OCI-LY1 (cell line): ENCODE data around the gene HOXA2.

Experiments used
- H2AFZ ChIP-seq: fragments of 200-600 bp; sonication (generic), shearing (Covaris generic); 2 replicates; pipeline ENCODE4 v1.6.0; 2014; ENCODE audit warnings: antibody characterized with exemption, mild to moderate bottlenecking, low read length
- H3F3A ChIP-seq: fragments of 200-600 bp; sonication (generic), shearing (Covaris generic); 2 replicates; pipeline ENCODE4 v1.6.0; 2014; ENCODE audit warnings: mild to moderate bottlenecking, antibody characterized with exemption, low read length, moderate library complexity; ENCODE audit not compliant: insufficient read depth
- H3K27ac ChIP-seq: fragments of 200-600 bp; sonication (generic); 2 replicates; pipeline ENCODE4 v1.5.1; 2014; ENCODE audit warnings: low read length, mixed run types, mild to moderate bottlenecking, low read depth; ENCODE audit not compliant: poor library complexity, severe bottlenecking
- H3K27me3 ChIP-seq: fragments of 200-600 bp; sonication (generic); 2 replicates; pipeline ENCODE4 v1.6.0; 2014; ENCODE audit warnings: antibody characterized with exemption, mild to moderate bottlenecking, low read length, moderate library complexity; ENCODE audit not compliant: insufficient read depth
- H3K36me3 ChIP-seq: fragments of 200-600 bp; sonication (generic); 2 replicates; pipeline ENCODE4 v1.6.1; 2014; ENCODE audit warnings: mild to moderate bottlenecking, antibody characterized with exemption, low read length, moderate library complexity, mixed read lengths; ENCODE audit not compliant: insufficient read depth
- H3K4me1 ChIP-seq: fragments of 200-600 bp; sonication (generic); 2 replicates; pipeline ENCODE4 v1.5.1; 2014; ENCODE audit warnings: mild to moderate bottlenecking, low read length, moderate library complexity; ENCODE audit not compliant: insufficient read depth, severe bottlenecking
- H3K4me2 ChIP-seq: fragments of 200-600 bp; sonication (generic), shearing (Covaris generic); 2 replicates; pipeline ENCODE4 v1.6.1; 2014; ENCODE audit warnings: low read length
- H3K4me3 ChIP-seq: fragments of 200-600 bp; sonication (generic); 2 replicates; pipeline ENCODE4 v1.5.1; 2014; ENCODE audit warnings: low read length, low read depth, mild to moderate bottlenecking, mixed read lengths; ENCODE audit not compliant: poor library complexity, severe bottlenecking
- H3K79me2 ChIP-seq: fragments of 200-600 bp; shearing (Covaris generic); 2 replicates; pipeline ENCODE4 v1.6.1; 2016; ENCODE audit warnings: mixed run types, low read length, mixed read lengths; ENCODE audit not compliant: insufficient read depth
- H3K9ac ChIP-seq: fragments of 200-600 bp; sonication (generic), shearing (Covaris generic); 2 replicates; pipeline ENCODE4 v1.6.1; 2014; ENCODE audit warnings: mild to moderate bottlenecking, low read length, mixed read lengths
- H3K9me2 ChIP-seq: fragments of 200-600 bp; sonication (generic), shearing (Covaris generic); 2 replicates; pipeline ENCODE4 v1.6.1; 2014; ENCODE audit warnings: low read depth, mild to moderate bottlenecking, low read length, mixed read lengths
- H3K9me3 ChIP-seq: fragments of 200-600 bp; shearing (Covaris generic); 2 replicates; pipeline ENCODE4 v1.6.1; 2014; ENCODE audit warnings: low read length, mixed read lengths
- H4K20me1 ChIP-seq: fragments of 200-600 bp; sonication (generic), shearing (Covaris generic); 2 replicates; pipeline ENCODE4 v1.6.0; 2016; ENCODE audit warnings: mild to moderate bottlenecking, low read length; ENCODE audit not compliant: insufficient read depth
- CTCF ChIP-seq: fragments of 200-600 bp; sonication (generic), shearing (Covaris generic); IDR thresholded peaks from 2 replicates; pipeline ENCODE4 v1.5.1; 2017; ENCODE audit warnings: mild to moderate bottlenecking, antibody characterized with exemption, low read length, moderate library complexity, mixed read lengths
- EZH2 ChIP-seq: fragments of 200-600 bp; sonication (generic), shearing (Covaris generic); IDR thresholded peaks from 2 replicates; pipeline ENCODE4 v1.8.0; 2017; ENCODE audit warnings: borderline replicate concordance, mixed run types, mild to moderate bottlenecking, antibody characterized with exemption, low read length, moderate library complexity, mixed read lengths

The HOXA2 gene

DNA sequence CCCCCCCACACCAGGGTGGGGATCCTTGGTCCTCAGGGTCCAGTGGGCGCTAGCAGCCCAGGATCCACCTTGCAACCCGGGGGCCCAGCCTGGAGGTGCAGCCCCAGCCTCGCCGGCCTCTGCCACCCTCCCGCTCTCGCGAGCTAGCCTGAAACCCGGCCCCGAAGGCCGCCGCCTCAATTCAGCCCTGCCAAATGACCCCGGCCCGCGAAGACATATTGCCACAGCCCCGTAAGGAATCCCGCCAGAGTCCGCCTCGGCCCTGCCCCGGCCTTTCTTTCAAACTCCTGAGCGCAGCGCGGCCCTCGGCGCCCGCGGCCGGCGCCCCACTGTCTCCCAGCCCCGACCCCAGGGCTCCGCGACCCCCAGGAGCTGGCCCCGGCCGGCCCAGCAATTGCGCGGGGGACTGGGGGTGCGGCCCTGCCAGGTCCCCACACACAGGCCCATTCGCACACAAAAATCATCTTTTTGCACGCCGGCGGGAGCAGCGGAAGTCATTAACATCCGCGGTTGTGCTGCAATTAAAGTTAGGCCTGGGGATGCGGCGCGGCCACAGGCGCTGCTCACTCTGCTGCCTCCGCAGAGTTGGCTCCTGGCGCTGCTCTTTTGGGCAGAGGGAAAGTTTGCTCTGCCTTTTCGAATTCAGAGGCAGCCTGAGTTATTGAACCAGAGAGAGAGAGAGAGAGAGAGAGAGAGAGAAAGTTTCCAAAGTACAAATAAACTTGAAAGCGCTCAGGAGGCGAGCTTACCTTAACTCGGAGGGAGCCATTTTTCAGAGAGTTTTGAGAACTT lies 37.0 kb upstream of the HOXA2 start:
- H3K27me3 ChIP-seq, result no peaks in the 10 kb centered on the region
- no peaks in the 10 kb centered on the region for H3K79me2 ChIP-seq
- H4K20me1 ChIP-seq, result no peaks in the 10 kb centered on the region
- TF ChIP-seq EZH2 (no peak), CTCF (no peak)
- H3K9me3 ChIP-seq, result no peaks in the 10 kb centered on the region
- H3K4me1 ChIP-seq, result peaks cover 17% of the 10 kb centered on the region
- H2AFZ ChIP-seq, result no peak overlapping the region
- H3K27ac ChIP-seq, result no peak overlapping the region
- no peaks in the 10 kb centered on the region for H3K9me2 ChIP-seq
- H3K4me3 ChIP-seq, result no peak overlapping the region
- no peak overlapping the region for H3K9ac ChIP-seq
- no peaks in the 10 kb centered on the region for H3K36me3 ChIP-seq
- H3F3A ChIP-seq, result no peaks in the 10 kb centered on the region
- H3K4me2 ChIP-seq, result no peak overlapping the region

- H3K4me3 ChIP-seq, result no peak overlapping the region
- H3K36me3 ChIP-seq, result no peaks in the 10 kb centered on the region
- H3K27ac ChIP-seq, result no peak overlapping the region
- TF ChIP-seq CTCF (no peak), EZH2 (no peak)
- no peaks in the 10 kb centered on the region for H3K79me2 ChIP-seq
- H3K9me3 ChIP-seq, result no peaks in the 10 kb centered on the region
- H3K9me2 ChIP-seq, result no peaks in the 10 kb centered on the region
- no peak overlapping the region for H2AFZ ChIP-seq
- no peak overlapping the region for H3K4me2 ChIP-seq
- no peak overlapping the region for H3K9ac ChIP-seq
- H3F3A ChIP-seq, result no peaks in the 10 kb centered on the region
- peaks cover 11% of the 10 kb centered on the region for H3K4me1 ChIP-seq
- no peaks in the 10 kb centered on the region for H4K20me1 ChIP-seq
- no peaks in the 10 kb centered on the region for H3K27me3 ChIP-seq
These were observed 36.5 kb upstream of the HOXA2 start for GRCh38 chr7:27138985-27139333.

GRCh38 chr7:27138472-27138871 lies 36.0 kb upstream of the HOXA2 start:
- Histone ChIP-seq H4K20me1 (no peaks in the 10 kb centered on the region), H3K36me3 (no peaks in the 10 kb centered on the region), H3K9me2 (no peaks in the 10 kb centered on the region), H3K4me1 (peaks cover 9% of the 10 kb centered on the region), H3K4me3 (no peak overlapping the region), H3K4me2 (no peak overlapping the region), H3K9me3 (no peaks in the 10 kb centered on the region), H3K79me2 (no peaks in the 10 kb centered on the region), H3K27me3 (no peaks in the 10 kb centered on the region), H3K9ac (no peak overlapping the region), H3F3A (no peaks in the 10 kb centered on the region), H2AFZ (no peak overlapping the region), H3K27ac (no peak overlapping the region)
- TF ChIP-seq CTCF (no peak), EZH2 (no peak)
